Mesenchymal stem cell (in vitro differentiated cells and primary cell): ENCODE data around the gene BTG1.

Source experiments
- DNase-seq: peaks from one replicate; pipeline ENCODE4 v3.0.0-alpha.2; 2013
- H2AFZ ChIP-seq: one replicate; pipeline ENCODE4 v1.6.1; 2013; ENCODE audit warnings: low read depth, mild to moderate bottlenecking, control low read depth, inconsistent platforms, low read length, moderate library complexity
- H2AK5ac ChIP-seq: 2 replicates; pipeline ENCODE4 v1.6.1; 2013; ENCODE audit warnings: low read length, moderate library complexity, mild to moderate bottlenecking, inconsistent platforms; ENCODE audit not compliant: severe bottlenecking
- H2BK120ac ChIP-seq: one replicate; pipeline ENCODE4 v1.6.1; 2013; ENCODE audit warnings: low read depth, mild to moderate bottlenecking, inconsistent platforms, low read length, moderate library complexity
- H2BK12ac ChIP-seq, 2 experiments: one replicate each; pipeline ENCODE4 v1.6.1; 2013; ENCODE audit warnings: inconsistent platforms in 2 of 2, low read length in 2 of 2, mild to moderate bottlenecking in 2 of 2, moderate library complexity in 2 of 2, control low read depth in 1 of 2
- H2BK15ac ChIP-seq: one replicate; pipeline ENCODE4 v1.6.1; 2013; ENCODE audit warnings: mild to moderate bottlenecking, low read depth, inconsistent platforms; ENCODE audit not compliant: poor library complexity, severe bottlenecking
- H2BK5ac ChIP-seq: 2 replicates; pipeline ENCODE4 v1.6.1; 2013; ENCODE audit warnings: low read depth, mild to moderate bottlenecking, low read length, control low read depth, inconsistent platforms; ENCODE audit not compliant: poor library complexity, severe bottlenecking
- H3K14ac ChIP-seq, 2 experiments: one replicate each; pipeline ENCODE4 v1.6.1; 2013; ENCODE audit warnings: inconsistent platforms in 2 of 2, low read length in 2 of 2, control low read depth in 1 of 2, mild to moderate bottlenecking in 1 of 2, moderate library complexity in 1 of 2
- H3K18ac ChIP-seq, 2 experiments: one replicate each; pipeline ENCODE4 v1.6.1; 2013; ENCODE audit warnings: inconsistent platforms in 2 of 2, low read length in 2 of 2, control low read depth in 1 of 2, low read depth in 1 of 2, mild to moderate bottlenecking in 1 of 2
- H3K23ac ChIP-seq, 2 experiments: one replicate each; pipeline ENCODE4 v1.6.1; 2013; ENCODE audit warnings: inconsistent platforms in 2 of 2, low read length in 2 of 2, mild to moderate bottlenecking in 2 of 2, moderate library complexity in 2 of 2, control low read depth in 1 of 2
- H3K27ac ChIP-seq: 2 replicates; pipeline ENCODE4 v1.5.1; 2013; ENCODE audit warnings: mild to moderate bottlenecking, moderate library complexity, low read length, control low read depth, inconsistent platforms; ENCODE audit not compliant: poor library complexity, severe bottlenecking
- H3K27me3 ChIP-seq, 2 experiments: 2 replicates each; pipeline versions ENCODE4 v1.6.1 to v1.7.0; 2013; ENCODE audit warnings: low read length in 2 of 2, mild to moderate bottlenecking in 2 of 2, moderate library complexity in 2 of 2, control low read depth in 1 of 2, inconsistent platforms in 1 of 2; ENCODE audit not compliant: control insufficient read depth in 1 of 2, insufficient read depth in 1 of 2
- H3K36me3 ChIP-seq, 2 experiments: 2 replicates each; pipeline versions ENCODE4 v1.6.1 to v1.7.0; 2013; ENCODE audit warnings: low read length in 2 of 2, control low read depth in 1 of 2, inconsistent platforms in 1 of 2, low read depth in 1 of 2, mild to moderate bottlenecking in 1 of 2; ENCODE audit not compliant: insufficient read depth in 2 of 2, control insufficient read depth in 1 of 2
- H3K4ac ChIP-seq, 2 experiments: one replicate each; pipeline ENCODE4 v1.6.1; 2013; ENCODE audit warnings: inconsistent platforms in 2 of 2, low read length in 2 of 2, mild to moderate bottlenecking in 2 of 2, moderate library complexity in 2 of 2, control low read depth in 1 of 2, low read depth in 1 of 2
- H3K4me1 ChIP-seq: 2 replicates; pipeline ENCODE4 v1.6.1; 2013; ENCODE audit warnings: low read depth, low read length, control low read depth; ENCODE audit not compliant: control insufficient read depth, insufficient read depth
- H3K4me2 ChIP-seq: 2 replicates; pipeline ENCODE4 v1.6.1; 2013; ENCODE audit warnings: low read length, mild to moderate bottlenecking, inconsistent platforms; ENCODE audit not compliant: poor library complexity, severe bottlenecking
- H3K4me3 ChIP-seq, 2 experiments: 2 replicates each; pipeline versions ENCODE4 v1.5.1 to v1.7.0; 2013; ENCODE audit warnings: low read length in 2 of 2, mild to moderate bottlenecking in 2 of 2, control low read depth in 1 of 2, low read depth in 1 of 2; ENCODE audit not compliant: insufficient read depth in 1 of 2
- H3K79me1 ChIP-seq: replicated peaks from 2 replicates; pipeline ENCODE4 v1.6.1; 2013; ENCODE audit warnings: mild to moderate bottlenecking, control low read depth, low read length, inconsistent platforms; ENCODE audit not compliant: poor library complexity, severe bottlenecking
- H3K9ac ChIP-seq: 2 replicates; pipeline ENCODE4 v1.7.0; 2013; ENCODE audit warnings: mild to moderate bottlenecking, low read length, moderate library complexity
- H3K9me3 ChIP-seq: 2 replicates; pipeline ENCODE4 v1.7.0; 2013; ENCODE audit warnings: mild to moderate bottlenecking, low read length; ENCODE audit not compliant: control insufficient read depth
- H4K8ac ChIP-seq: one replicate; pipeline ENCODE4 v1.6.1; 2013; ENCODE audit warnings: inconsistent platforms, mild to moderate bottlenecking, low read length, moderate library complexity
- H4K91ac ChIP-seq: one replicate; pipeline ENCODE4 v1.6.1; 2013; ENCODE audit warnings: mild to moderate bottlenecking, low read length, inconsistent platforms
- WGBS: methylation state at CpG from one replicate; pipeline ENCODE4 v1.1.7; 2013; ENCODE audit warnings: mixed read lengths; 5-methylcytosine and 5-hydroxymethylcytosine counted together

The BTG1 gene

DNA sequence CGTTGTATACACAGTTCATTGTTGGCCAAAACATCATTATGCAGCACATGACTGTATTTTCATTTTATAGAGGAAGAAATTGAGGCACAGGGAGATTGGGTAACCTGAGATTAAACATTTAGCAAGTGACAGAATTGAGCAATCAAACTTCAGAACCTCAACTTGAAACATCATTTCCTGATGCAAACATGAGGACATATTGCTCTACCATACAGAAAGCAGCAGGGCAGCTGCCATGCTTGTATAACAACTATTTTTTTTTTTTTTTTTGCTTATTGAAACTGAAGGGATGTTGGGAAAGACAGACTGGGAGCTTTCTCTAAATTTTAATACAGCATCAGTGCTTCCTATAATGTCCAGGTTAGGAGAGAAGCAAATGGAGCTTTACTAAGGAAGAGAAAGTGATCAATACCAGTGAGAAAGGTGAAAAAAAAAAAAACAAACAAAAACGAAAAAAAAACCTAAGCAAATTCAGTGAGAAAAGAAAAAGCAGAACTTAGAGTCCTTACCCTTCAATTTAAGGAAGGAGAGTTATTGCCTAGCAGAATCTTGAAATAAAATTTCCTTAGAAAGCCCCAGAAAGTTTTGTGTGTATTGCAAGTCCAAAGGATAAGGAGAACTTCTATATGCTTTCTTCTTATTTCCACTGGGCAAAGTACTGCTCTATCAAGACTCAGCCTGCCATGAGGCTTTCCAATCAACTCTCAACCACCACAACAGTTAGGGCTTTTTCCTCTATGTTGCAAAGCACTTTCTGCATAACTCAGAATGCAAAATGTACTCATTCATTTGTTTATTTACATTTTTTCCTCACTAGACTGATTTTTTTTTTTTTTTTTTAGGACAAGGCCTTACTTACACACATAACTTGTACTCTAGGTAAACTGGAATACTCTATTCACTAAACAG lies 21.6 kb downstream of the BTG1 start:
- no CpG with 5 or more reads among the region's 2 CpGs for WGBS
- H2BK12ac ChIP-seq = no peak overlapping the region
- no peak overlapping the region for H2AK5ac ChIP-seq
- no peak overlapping the region for H2AFZ ChIP-seq
- peaks cover 7% of the 10 kb centered on the region for H3K79me1 ChIP-seq
- H4K91ac ChIP-seq = no peak overlapping the region
- H3K36me3 ChIP-seq = no peaks in the 10 kb centered on the region
- H2BK120ac ChIP-seq = no peak overlapping the region
- H3K9ac ChIP-seq = no peak overlapping the region
- no peak for DNase-seq
- peaks cover 27% of the 10 kb centered on the region for H3K9me3 ChIP-seq
- H3K18ac ChIP-seq = no peak overlapping the region
- H3K23ac ChIP-seq = no peak overlapping the region
- H3K14ac ChIP-seq = no peak overlapping the region
- no peak overlapping the region for H3K4me3 ChIP-seq
- no peak overlapping the region for H3K27ac ChIP-seq
- H2BK5ac ChIP-seq = no peak overlapping the region
- no peak overlapping the region for H2BK15ac ChIP-seq
- no peaks in the 10 kb centered on the region for H3K4me1 ChIP-seq
- no peaks in the 10 kb centered on the region for H3K27me3 ChIP-seq
- H3K4me2 ChIP-seq = no peak overlapping the region
- no peak overlapping the region for H3K4ac ChIP-seq
- no peak overlapping the region for H4K8ac ChIP-seq

DNA sequence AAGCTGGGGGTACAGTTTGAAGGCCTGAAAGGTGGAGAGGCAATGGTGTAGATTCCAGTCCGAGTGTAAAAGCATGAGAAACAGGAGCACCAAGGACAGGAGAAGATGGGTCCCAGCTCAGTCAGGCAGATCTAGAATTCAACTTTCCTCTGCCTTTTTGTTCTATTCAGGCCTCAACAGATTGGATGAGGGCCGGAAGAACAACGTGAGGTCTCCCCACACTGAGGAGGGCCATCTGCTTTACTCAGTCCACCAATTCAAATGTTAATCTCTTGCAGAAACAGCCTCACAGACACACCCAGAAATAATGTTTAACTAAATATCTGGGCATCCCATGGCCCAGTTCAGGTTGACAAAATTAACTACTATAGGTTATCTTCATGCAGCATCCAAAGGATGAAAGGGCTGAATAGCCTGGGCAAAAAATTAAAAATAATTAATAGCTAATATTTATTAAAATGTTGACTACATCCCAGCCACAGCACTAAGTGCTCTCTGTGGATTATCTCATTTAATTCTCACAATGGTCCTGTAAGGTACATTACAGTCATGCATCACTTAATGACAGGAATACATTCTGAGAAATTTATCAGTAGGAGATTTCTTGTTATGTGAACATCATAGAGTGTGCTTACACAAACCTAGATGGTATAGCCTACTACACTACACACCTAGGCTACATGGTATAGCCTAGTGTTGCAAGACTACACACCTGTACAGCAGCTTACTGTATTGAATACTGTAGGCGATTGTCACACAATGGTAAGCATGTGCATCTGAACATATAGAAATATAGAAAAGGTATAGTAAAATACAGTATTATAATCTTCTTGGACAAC lies 22.5 kb downstream of the BTG1 start:
- no peak overlapping the region for H3K4me2 ChIP-seq
- H2AK5ac ChIP-seq = no peak overlapping the region
- no peak overlapping the region for H4K8ac ChIP-seq
- peaks cover 0 to 3% of the 10 kb centered on the region in 2 experiments for H3K36me3 ChIP-seq
- H2BK12ac ChIP-seq = no peak overlapping the region
- 98% methylated on average over 3 of the region's 4 CpGs for WGBS
- H3K4me1 ChIP-seq = no peaks in the 10 kb centered on the region
- no peak overlapping the region for H3K27ac ChIP-seq
- H3K4me3 ChIP-seq = no peak overlapping the region
- H3K27me3 ChIP-seq = no peaks in the 10 kb centered on the region
- H2BK15ac ChIP-seq = no peak overlapping the region
- H4K91ac ChIP-seq = no peak overlapping the region
- H2AFZ ChIP-seq = no peak overlapping the region
- H3K4ac ChIP-seq = no peak overlapping the region
- H3K18ac ChIP-seq = no peak overlapping the region
- H2BK120ac ChIP-seq = no peak overlapping the region
- H3K14ac ChIP-seq = no peak overlapping the region
- no peak overlapping the region for H3K23ac ChIP-seq
- H3K9me3 ChIP-seq = peaks cover 32% of the 10 kb centered on the region
- no peak for DNase-seq
- H2BK5ac ChIP-seq = no peak overlapping the region
- H3K9ac ChIP-seq = no peak overlapping the region
- H3K79me1 ChIP-seq = peaks cover 5% of the 10 kb centered on the region

DNA sequence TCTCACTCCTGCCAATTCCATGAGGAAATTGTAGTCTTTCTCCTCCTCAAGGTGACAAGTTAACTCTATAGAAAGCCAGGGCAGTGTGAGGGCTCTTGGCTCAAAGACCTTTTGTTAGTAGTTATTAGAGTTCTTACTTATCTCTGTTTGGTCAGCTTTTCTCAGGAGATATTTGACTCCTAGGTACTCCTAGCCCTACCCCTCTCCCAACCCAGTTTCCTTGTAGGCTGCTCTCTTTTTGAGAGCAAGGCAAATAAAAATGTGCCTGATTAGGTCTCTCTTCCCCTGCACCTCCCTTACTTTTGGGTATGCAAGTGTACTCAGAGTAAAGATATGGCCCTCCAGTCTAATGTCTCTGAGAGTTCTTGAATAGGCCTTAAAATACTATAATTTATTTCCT lies 23.8 kb downstream of the BTG1 start:
- Histone ChIP-seq H3K4me3 (no peak overlapping the region), H3K23ac (no peak overlapping the region), H2BK5ac (no peak overlapping the region), H3K27ac (no peak overlapping the region), H3K79me1 (peaks cover 5% of the 10 kb centered on the region), H2BK15ac (no peak overlapping the region), H2AK5ac (no peak overlapping the region), H2AFZ (no peak overlapping the region), H3K9me3 (peaks cover 32% of the 10 kb centered on the region), H4K91ac (no peak overlapping the region), H2BK12ac (no peak overlapping the region), H3K9ac (no peak overlapping the region), H3K4me1 (no peaks in the 10 kb centered on the region), H3K27me3 (no peaks in the 10 kb centered on the region), H3K4ac (no peak overlapping the region), H3K18ac (no peak overlapping the region), H3K36me3 (peaks cover 0 to 3% of the 10 kb centered on the region in 2 experiments), H2BK120ac (no peak overlapping the region), H3K4me2 (no peak overlapping the region), H4K8ac (no peak overlapping the region), H3K14ac (no peak overlapping the region)
- DNase-seq = no peak
